AG04450 (cell line): Measurements from ENCODE around the gene PVR. TPM values are rescaled to one million over a fixed set of nuclear protein-coding genes. Genes with fewer than 3 reads are reported as not detected.
A peak's percentile ranks its signal among the peaks of the same experiment; 100 is the strongest.

Experiments
- CTCF ChIA-PET: fragments of 300-600, 350-600 bp; formaldehyde crosslinking; extraction: SDS; loops from one replicate; lab custom pipeline; 2022; ENCODE audit warnings: antibody characterized with exemption, inconsistent platforms; lab: Charles Lee
- POLR2A ChIA-PET: fragments of 350-600 bp; formaldehyde crosslinking; extraction: SDS; loops from one replicate; lab custom pipeline; 2021; ENCODE audit warnings: antibody characterized with exemption, inconsistent platforms; lab: Yijun Ruan, JAX
- DNase-seq: peaks from one replicate; pipeline ENCODE4 v3.0.0-alpha.2; 2011; ENCODE audit warnings: low read depth, low spot score
- H3K27ac ChIP-seq: one replicate; pipeline ENCODE4 v1.5.1; 2012; ENCODE audit warnings: low read depth, low read length, control low read depth
- H3K27me3 ChIP-seq: one replicate; pipeline ENCODE4 v1.6.0; 2012; ENCODE audit warnings: low read length; ENCODE audit not compliant: control insufficient read depth, insufficient read depth
- H3K4me3 ChIP-seq: 2 replicates; pipeline ENCODE4 v1.5.1; 2011; ENCODE audit warnings: mild to moderate bottlenecking, low read depth, low read length, control low read depth
- H3K9me3 ChIP-seq: 2 replicates; pipeline ENCODE4 v1.5.1; 2012; ENCODE audit warnings: low read length; ENCODE audit not compliant: control insufficient read depth, insufficient read depth
- CTCF ChIP-seq: IDR thresholded peaks from 2 replicates; pipeline ENCODE4 v1.5.1; 2011; ENCODE audit warnings: low read depth, low read length, control low read depth, inconsistent platforms
- polyA plus RNA-seq: library from polyadenylated mRNA; depleted of rRNA; stranded (reverse); fragments of >200 nt; gene quantifications from 2 replicates; pipeline ENCODE4 v1.2.3, GENCODE V29; 2011

The PVR gene
- polyA plus RNA-seq, 1 experiment = 125 TPM

GRCh38 chr19:44636439-44637389 is 7.0 kb upstream of the PVR start:
- H3K27ac ChIP-seq = peak overlapping the region; percentile 39
- POLR2A ChIA-PET = no interaction called here

DNA sequence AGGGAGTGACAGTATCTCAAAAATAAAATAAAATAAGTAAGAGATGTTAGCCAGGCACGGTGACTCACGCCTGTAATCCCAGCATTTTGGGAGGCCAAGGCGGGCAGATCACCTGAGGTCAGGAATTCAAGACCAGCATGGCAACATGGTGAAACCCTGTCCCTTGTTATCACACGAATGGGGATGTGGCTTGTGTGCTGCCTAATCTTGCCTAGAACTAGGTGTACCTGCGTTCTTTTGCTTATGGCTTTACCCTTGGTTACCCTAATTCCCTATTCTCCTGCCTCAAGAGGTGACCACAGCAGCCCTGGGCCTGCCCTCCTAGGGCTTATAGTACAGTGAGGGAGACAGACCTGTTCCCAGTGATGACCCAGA is 6.3 kb upstream of the PVR start:
- ChIA-PET POLR2A (no interaction called here), CTCF (no interaction called here)

More at GRCh38 chr19:44636439-44637389, 7.0 kb upstream of the PVR start:
- no peak for TF ChIP-seq CTCF
- H3K9me3 ChIP-seq = peaks cover 6% of the 10 kb centered on the region
- H3K4me3 ChIP-seq = no peak overlapping the region
- CTCF ChIA-PET = interaction anchor here (0.6 to 2.7 kb wide), 5 partner anchors 18 to 1705 kb away, joined by 3 to 7 read pairs (median 5); no protein-coding TSS in a partner anchor
- no peak for DNase-seq
- no peaks in the 10 kb centered on the region for H3K27me3 ChIP-seq

GRCh38 chr19:44640518-44640917 is 3.2 kb upstream of the PVR start:
- Histone ChIP-seq H3K9me3 (no peaks in the 10 kb centered on the region), H3K4me3 (no peak overlapping the region), H3K27ac (no peak overlapping the region), H3K27me3 (no peaks in the 10 kb centered on the region)
- ChIA-PET POLR2A (interaction anchor here (0.6 kb wide), 1 partner anchor 442 kb away, joined by 4 read pairs; no protein-coding TSS in a partner anchor), CTCF (no interaction called here)
- DNase-seq = no peak
- TF ChIP-seq CTCF = no peak

More for the DNA sequence above, 6.3 kb upstream of the PVR start:
- Histone ChIP-seq H3K27me3 (no peaks in the 10 kb centered on the region), H3K9me3 (peaks cover 6% of the 10 kb centered on the region), H3K27ac (no peak overlapping the region), H3K4me3 (no peak overlapping the region)
- no peak for DNase-seq
- no peak for TF ChIP-seq CTCF

DNA sequence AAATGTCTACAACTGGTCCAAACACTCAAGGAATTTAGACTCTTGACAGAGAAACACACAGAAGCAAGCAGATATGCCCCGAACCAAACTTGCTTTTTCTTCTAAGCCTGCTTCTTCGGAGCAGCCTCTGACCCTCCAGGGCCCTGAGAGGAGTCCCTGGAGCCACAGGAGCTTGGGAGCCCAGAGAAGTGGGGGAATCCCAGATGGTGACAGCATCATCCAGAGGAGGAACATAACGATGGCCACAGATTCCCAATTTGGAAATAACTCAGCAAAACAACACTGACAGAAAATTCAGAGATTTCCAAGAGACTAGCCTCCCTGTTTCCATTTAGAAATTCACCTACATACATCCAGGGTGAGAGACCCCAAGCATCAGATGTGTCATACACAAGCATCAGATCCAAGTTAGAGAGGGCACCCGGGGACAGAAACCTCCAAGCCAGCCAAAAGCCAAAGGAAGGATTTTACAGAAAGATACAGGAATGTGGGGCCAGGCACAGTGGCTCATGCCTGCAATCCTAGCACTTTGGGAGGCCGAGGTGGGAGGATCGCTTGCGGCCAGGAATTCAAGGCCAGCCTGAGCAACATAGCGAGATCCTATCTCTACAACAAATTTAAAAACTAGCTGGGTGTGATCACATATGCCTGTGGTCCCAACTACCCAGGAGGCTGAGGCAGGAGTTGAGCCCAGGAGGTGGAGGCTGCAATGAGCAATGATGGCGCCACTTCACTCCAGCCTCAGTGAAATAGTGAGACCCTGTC is 2.0 kb upstream of the PVR start:
- Histone ChIP-seq H3K4me3 (no peak overlapping the region), H3K9me3 (no peaks in the 10 kb centered on the region), H3K27ac (no peak overlapping the region), H3K27me3 (no peaks in the 10 kb centered on the region)
- ChIA-PET CTCF (no interaction called here), POLR2A (no interaction called here)
- DNase-seq = no peak
- TF ChIP-seq CTCF = no peak

DNA sequence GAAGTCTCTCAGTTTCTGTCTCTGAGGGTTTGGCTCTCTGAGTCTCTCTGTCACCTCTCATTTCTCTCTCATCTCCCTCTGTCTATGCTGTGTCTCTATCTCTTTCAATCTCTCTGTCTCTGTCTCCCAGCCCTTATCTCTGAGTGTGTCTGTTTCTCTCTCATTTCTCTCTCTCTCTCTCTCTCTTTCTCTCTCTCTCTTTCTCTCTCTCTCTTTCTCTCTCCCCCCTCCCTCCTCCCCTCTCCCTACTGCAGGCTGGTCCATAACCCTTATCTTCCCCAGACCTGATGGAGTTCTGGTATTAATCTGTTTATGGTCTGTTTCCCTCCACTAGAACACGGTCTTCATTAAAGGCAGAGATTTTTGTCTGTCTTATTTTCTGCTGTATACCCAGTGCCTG is 1.3 kb upstream of the PVR start:
- DNase-seq = no peak
- Histone ChIP-seq H3K9me3 (no peaks in the 10 kb centered on the region; the same call in 1 of the 2 replicates), H3K4me3 (no peak overlapping the region), H3K27me3 (no peaks in the 10 kb centered on the region), H3K27ac (no peak overlapping the region)
- ChIA-PET POLR2A (no interaction called here), CTCF (interaction anchor here (1.0 kb wide), 1 partner anchor 71 kb away, joined by 3 read pairs; no protein-coding TSS in a partner anchor)
- no peak for TF ChIP-seq CTCF
